ENCODE measurements around the gene E2F8.

The E2F8 gene

DNA sequence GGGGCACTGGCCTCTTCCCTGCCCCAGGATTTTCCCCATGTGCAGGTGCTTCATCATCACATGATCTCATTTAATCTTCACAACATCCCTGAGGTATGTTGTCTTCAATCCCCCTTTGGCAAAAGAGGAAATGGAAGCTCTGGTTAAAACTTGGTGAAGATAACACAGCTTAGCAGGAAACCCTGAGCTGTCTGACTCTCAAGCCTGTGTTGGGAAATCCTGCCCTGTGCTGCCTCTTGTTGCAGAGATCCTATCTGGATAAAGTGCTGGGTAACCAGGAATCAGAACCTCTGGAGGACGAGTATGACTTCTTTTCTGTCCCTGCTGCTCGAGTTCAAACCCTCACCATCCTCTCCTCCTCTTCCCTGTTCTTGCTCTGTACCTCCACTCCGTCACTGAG lies 13.1 kb upstream of the E2F8 start:
- Histone ChIP-seq H3K4me3 (ENCODE audit: low read depth in 1 of 5, low read length in 5 of 5) (no peak overlapping the region), H3K36me3 (ENCODE audit: control insufficient read depth in 5 of 5, insufficient read depth in 5 of 5, low read length in 5 of 5) (no peaks in the 10 kb centered on the region), H3K9me3 (ENCODE audit: control insufficient read depth in 5 of 5, low read length in 5 of 5) (no peaks in the 10 kb centered on the region), H3K27ac (ENCODE audit: low read depth, low read length) (no peak overlapping the region), H3K9ac (ENCODE audit: low read length in 5 of 5) (no peak overlapping the region), H3K27me3 (ENCODE audit: control insufficient read depth in 5 of 5, insufficient read depth in 4 of 5, low read length in 5 of 5) (peaks cover 0 to 3% (median 0%) of the 10 kb centered on the region in 5 donors), H3K4me1 (ENCODE audit: control insufficient read depth in 5 of 5, insufficient read depth in 5 of 5, low read length in 5 of 5) (no peaks in the 10 kb centered on the region)

DNA sequence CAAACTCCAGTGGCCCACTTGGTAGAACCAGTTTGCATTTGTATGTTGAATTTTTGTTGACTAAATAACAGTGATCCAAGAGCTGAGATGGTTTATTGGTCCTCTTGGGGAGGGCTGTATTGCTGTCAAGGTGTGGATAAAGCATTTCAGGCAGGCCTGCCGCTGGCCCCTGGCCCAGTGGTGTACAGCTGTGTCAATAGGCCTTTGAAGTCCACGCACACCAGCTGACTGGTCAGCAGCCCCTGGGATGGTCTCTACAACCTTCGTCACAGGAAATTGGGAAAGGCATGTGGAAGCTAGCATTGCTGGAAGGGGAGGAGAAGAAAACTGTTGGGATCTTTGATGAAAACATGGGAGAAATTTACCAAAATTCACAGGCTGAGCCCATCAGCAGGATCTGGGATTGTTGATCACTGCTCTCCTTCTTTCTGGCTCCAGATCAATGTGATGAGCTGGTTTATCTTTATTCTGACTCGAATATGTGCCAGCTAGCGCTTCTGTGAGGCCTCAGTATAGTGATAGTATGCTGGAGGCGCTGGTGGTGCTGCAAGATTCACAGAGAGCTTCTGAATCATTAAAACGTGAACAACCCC lies 12.5 kb upstream of the E2F8 start:
- Histone ChIP-seq H3K27me3 (ENCODE audit: control insufficient read depth in 5 of 5, insufficient read depth in 4 of 5, low read length in 5 of 5) (no peaks in the 10 kb centered on the region), H3K36me3 (ENCODE audit: control insufficient read depth in 5 of 5, insufficient read depth in 5 of 5, low read length in 5 of 5) (no peaks in the 10 kb centered on the region), H3K4me1 (ENCODE audit: control insufficient read depth in 5 of 5, insufficient read depth in 5 of 5, low read length in 5 of 5) (no peaks in the 10 kb centered on the region), H3K9ac (ENCODE audit: low read length in 5 of 5) (no peak overlapping the region), H3K27ac (ENCODE audit: low read depth, low read length) (no peak overlapping the region), H3K9me3 (ENCODE audit: control insufficient read depth in 5 of 5, low read length in 5 of 5) (no peaks in the 10 kb centered on the region), H3K4me3 (ENCODE audit: low read depth in 1 of 5, low read length in 5 of 5) (no peak overlapping the region)

DNA sequence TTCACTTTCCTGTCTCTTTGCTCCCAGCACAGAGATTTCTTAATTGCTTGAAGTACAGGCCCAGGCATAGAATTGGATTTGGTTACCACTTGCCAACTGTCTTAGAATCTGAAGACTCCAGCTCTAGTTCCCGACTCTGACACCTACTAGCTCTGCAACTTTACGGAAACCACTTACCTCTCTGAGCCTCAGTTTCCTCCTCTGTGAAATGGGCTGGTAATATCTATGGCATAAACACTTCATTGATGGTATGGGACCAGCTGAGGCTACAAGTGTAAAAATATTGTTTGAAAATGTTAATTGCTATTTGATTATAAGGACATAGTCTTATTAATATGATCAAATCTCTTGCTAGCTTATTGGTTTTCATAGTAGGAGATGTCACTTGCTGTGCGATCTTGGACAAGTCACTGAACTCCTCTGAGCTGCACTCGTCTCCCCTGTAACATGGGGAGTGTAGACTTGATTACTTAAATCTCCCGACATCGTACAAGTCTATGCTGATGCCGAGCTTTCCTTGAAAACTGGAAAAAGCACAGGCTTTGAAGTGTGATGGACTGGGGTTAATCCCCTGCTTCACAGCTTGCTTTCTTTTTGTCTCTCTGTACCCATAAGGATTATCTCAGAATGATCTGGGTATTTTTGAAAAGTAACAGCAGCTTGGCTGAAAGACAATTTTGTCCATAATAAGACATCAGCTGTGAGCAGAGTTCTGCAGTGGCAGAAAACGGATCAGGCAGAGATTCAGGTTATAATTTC lies 11.8 kb upstream of the E2F8 start:
- Histone ChIP-seq H3K27ac (ENCODE audit: low read depth, low read length) (no peak overlapping the region), H3K27me3 (ENCODE audit: control insufficient read depth in 5 of 5, insufficient read depth in 4 of 5, low read length in 5 of 5) (no peaks in the 10 kb centered on the region), H3K36me3 (ENCODE audit: control insufficient read depth in 5 of 5, insufficient read depth in 5 of 5, low read length in 5 of 5) (no peaks in the 10 kb centered on the region), H3K9me3 (ENCODE audit: control insufficient read depth in 5 of 5, low read length in 5 of 5) (no peaks in the 10 kb centered on the region), H3K4me3 (ENCODE audit: low read depth in 1 of 5, low read length in 5 of 5) (no peak overlapping the region), H3K4me1 (ENCODE audit: control insufficient read depth in 5 of 5, insufficient read depth in 5 of 5, low read length in 5 of 5) (no peaks in the 10 kb centered on the region), H3K9ac (ENCODE audit: low read length in 5 of 5) (no peak overlapping the region)

DNA sequence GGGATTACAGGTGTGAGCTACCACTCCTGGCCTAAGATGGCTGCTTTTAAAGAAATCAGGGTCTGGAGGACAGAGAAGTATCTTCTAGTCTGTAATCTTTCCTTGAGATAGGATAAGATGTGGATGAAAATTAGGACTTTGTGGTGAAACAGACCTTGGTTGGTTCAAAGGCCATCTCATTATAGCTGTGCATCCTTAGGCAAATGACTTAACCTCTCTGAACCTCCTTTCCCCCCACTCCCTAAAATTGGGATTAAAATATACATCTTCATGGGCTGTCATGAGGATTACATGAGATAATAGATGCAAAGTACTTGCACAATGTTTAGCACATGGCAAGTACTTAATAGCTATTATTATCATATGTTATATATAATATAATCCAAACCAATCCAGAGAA lies 10.8 kb upstream of the E2F8 start:
- Histone ChIP-seq H3K36me3 (ENCODE audit: control insufficient read depth in 5 of 5, insufficient read depth in 5 of 5, low read length in 5 of 5) (no peaks in the 10 kb centered on the region), H3K27me3 (ENCODE audit: control insufficient read depth in 5 of 5, insufficient read depth in 4 of 5, low read length in 5 of 5) (no peaks in the 10 kb centered on the region), H3K27ac (ENCODE audit: low read depth, low read length) (no peak overlapping the region), H3K4me1 (ENCODE audit: control insufficient read depth in 5 of 5, insufficient read depth in 5 of 5, low read length in 5 of 5) (no peaks in the 10 kb centered on the region), H3K4me3 (ENCODE audit: low read depth in 1 of 5, low read length in 5 of 5) (no peak overlapping the region), H3K9ac (ENCODE audit: low read length in 5 of 5) (no peak overlapping the region), H3K9me3 (ENCODE audit: control insufficient read depth in 5 of 5, low read length in 5 of 5) (no peaks in the 10 kb centered on the region)

DNA sequence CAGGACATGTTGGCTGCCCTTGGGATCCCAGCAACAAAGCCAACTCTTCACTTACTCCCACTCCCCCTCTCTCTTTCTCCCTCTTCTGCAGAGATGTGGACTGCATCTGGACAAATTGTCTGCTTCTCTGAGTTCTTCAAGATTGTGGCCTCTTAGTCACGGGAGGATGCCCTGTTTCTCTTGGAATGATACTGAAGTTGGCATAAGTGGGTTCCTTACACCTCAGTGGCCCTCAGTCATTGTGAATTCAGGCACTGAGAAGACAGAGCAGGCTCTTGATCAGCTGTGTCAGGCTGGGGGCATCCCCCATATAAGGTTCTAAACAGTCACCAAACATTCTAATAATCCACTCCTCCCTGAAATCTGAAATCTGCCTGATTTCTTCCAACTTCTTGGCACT lies 6.1 kb upstream of the E2F8 start:
- no peaks in the 10 kb centered on the region for H3K36me3 ChIP-seq (ENCODE audit: control insufficient read depth in 5 of 5, insufficient read depth in 5 of 5, low read length in 5 of 5)
- no peaks in the 10 kb centered on the region for H3K9me3 ChIP-seq (ENCODE audit: control insufficient read depth in 5 of 5, low read length in 5 of 5)
- H3K27ac ChIP-seq (ENCODE audit: low read depth, low read length) = no peak overlapping the region
- no peak overlapping the region for H3K4me3 ChIP-seq (ENCODE audit: low read depth in 1 of 5, low read length in 5 of 5)
- H3K9ac ChIP-seq (ENCODE audit: low read length in 5 of 5) = no peak overlapping the region
- peaks cover 2 to 9% (median 8%) of the 10 kb centered on the region in 5 donors for H3K4me1 ChIP-seq (ENCODE audit: control insufficient read depth in 5 of 5, insufficient read depth in 5 of 5, low read length in 5 of 5)
- H3K27me3 ChIP-seq (ENCODE audit: control insufficient read depth in 5 of 5, insufficient read depth in 4 of 5, low read length in 5 of 5) = peaks cover 4 to 23% (median 21%) of the 10 kb centered on the region in 5 donors

DNA sequence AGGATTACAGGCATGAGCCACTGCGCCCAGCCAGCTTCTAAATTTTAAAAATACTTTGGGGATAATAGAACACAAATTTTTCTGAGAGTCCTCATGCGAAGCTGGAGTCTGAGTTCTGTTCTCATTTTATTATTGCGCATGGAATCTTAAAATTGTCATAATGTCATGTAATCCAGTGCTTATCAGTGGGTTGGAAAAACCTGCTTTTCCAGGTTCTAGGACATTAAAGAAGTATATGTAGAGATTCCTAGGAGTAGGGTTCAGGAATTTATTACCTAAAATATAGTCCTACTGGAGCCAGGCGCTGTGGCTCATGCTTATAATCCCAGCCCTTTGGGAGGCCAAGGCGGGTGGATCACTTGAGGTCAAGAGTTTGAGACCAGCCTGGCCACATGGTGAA lies 4.6 kb upstream of the E2F8 start:
- H3K27ac ChIP-seq (ENCODE audit: low read depth, low read length) = no peak overlapping the region
- peaks cover 2 to 21% (median 19%) of the 10 kb centered on the region in 5 donors for H3K4me1 ChIP-seq (ENCODE audit: control insufficient read depth in 5 of 5, insufficient read depth in 5 of 5, low read length in 5 of 5)
- H3K27me3 ChIP-seq (ENCODE audit: control insufficient read depth in 5 of 5, insufficient read depth in 4 of 5, low read length in 5 of 5) = peaks cover 4 to 28% (median 24%) of the 10 kb centered on the region in 5 donors
- no peaks in the 10 kb centered on the region for H3K9me3 ChIP-seq (ENCODE audit: control insufficient read depth in 5 of 5, low read length in 5 of 5)
- no peak overlapping the region for H3K9ac ChIP-seq (ENCODE audit: low read length in 5 of 5)
- no peaks in the 10 kb centered on the region for H3K36me3 ChIP-seq (ENCODE audit: control insufficient read depth in 5 of 5, insufficient read depth in 5 of 5, low read length in 5 of 5)
- no peak overlapping the region for H3K4me3 ChIP-seq (ENCODE audit: low read depth in 1 of 5, low read length in 5 of 5)

DNA sequence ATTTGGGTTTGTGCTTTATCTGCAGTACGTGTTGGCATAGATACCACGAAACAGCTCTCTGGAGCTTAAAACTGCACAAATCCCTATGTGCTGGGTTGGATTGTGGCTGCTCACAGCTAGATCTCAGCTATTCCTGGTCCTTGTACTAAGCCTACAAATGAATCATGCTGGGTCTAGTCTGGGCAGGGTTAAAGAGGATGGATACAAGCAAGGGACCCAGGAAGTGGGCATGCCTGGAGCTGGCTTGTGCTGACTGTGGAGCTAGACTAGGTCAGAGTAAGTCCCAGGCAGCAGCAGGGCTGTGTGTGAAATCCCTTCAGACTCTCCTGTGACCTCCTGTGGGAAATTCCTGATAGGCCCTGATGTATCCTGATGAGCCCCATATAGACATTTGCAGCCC lies 3.9 kb upstream of the E2F8 start:
- Histone ChIP-seq H3K9ac (ENCODE audit: low read length in 5 of 5) (no peak overlapping the region), H3K36me3 (ENCODE audit: control insufficient read depth in 5 of 5, insufficient read depth in 5 of 5, low read length in 5 of 5) (no peaks in the 10 kb centered on the region), H3K27me3 (ENCODE audit: control insufficient read depth in 5 of 5, insufficient read depth in 4 of 5, low read length in 5 of 5) (peaks cover 4 to 32% (median 26%) of the 10 kb centered on the region in 5 donors), H3K4me3 (ENCODE audit: low read depth in 1 of 5, low read length in 5 of 5) (no peak overlapping the region), H3K9me3 (ENCODE audit: control insufficient read depth in 5 of 5, low read length in 5 of 5) (no peaks in the 10 kb centered on the region), H3K4me1 (ENCODE audit: control insufficient read depth in 5 of 5, insufficient read depth in 5 of 5, low read length in 5 of 5) (peaks cover 5 to 23% (median 22%) of the 10 kb centered on the region in 5 donors), H3K27ac (ENCODE audit: low read depth, low read length) (no peak overlapping the region)

DNA sequence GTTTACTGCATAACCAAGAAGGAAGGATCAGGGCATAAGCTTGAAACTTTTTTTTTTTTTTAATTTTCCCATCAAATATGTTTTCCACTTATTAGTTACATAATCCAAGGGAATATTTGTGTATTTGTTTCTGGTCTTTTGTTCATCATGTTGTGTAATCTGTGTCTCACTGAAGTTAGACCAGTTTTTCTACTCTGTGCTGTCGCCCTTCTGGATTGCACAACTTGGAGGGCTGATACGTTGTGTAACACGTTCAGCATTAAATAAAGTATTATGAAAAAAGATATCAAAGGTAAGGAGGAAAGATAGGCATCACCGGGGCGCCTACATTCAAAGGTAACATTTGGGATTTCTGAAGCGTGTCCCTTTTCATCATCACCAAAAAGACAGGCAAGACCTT lies 3.3 kb upstream of the E2F8 start:
- Histone ChIP-seq H3K4me3 (ENCODE audit: low read depth in 1 of 5, low read length in 5 of 5) (no peak overlapping the region), H3K9me3 (ENCODE audit: control insufficient read depth in 5 of 5, low read length in 5 of 5) (no peaks in the 10 kb centered on the region), H3K9ac (ENCODE audit: low read length in 5 of 5) (no peak overlapping the region), H3K36me3 (ENCODE audit: control insufficient read depth in 5 of 5, insufficient read depth in 5 of 5, low read length in 5 of 5) (no peaks in the 10 kb centered on the region), H3K4me1 (ENCODE audit: control insufficient read depth in 5 of 5, insufficient read depth in 5 of 5, low read length in 5 of 5) (peaks cover 5 to 23% (median 22%) of the 10 kb centered on the region in 5 donors), H3K27ac (ENCODE audit: low read depth, low read length) (no peak overlapping the region), H3K27me3 (ENCODE audit: control insufficient read depth in 5 of 5, insufficient read depth in 4 of 5, low read length in 5 of 5) (peaks cover 4 to 35% (median 29%) of the 10 kb centered on the region in 5 donors)

DNA sequence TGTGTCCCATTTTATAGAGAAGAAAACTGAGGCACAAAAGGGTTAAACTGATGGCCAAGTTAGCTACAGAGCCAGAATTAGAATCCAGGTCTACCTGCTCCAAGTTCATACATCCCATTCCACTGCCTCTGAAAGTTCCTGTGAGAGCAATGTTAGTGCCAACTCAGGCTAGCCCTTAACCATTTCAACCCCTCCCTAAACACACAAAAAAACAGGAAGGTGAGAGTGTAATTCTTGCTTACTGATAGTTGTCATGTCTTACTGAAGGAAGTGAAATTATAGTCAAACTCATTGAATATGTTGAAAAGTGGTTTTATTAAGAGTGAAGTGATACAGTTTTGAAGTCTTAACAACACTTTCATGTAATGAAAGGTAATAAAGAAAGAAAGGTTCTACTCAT lies 2.9 kb upstream of the E2F8 start:
- H3K4me3 ChIP-seq (ENCODE audit: low read depth in 1 of 5, low read length in 5 of 5) = no peak overlapping the region
- H3K36me3 ChIP-seq (ENCODE audit: control insufficient read depth in 5 of 5, insufficient read depth in 5 of 5, low read length in 5 of 5) = no peaks in the 10 kb centered on the region
- peaks cover 4 to 39% (median 32%) of the 10 kb centered on the region in 5 donors for H3K27me3 ChIP-seq (ENCODE audit: control insufficient read depth in 5 of 5, insufficient read depth in 4 of 5, low read length in 5 of 5)
- no peaks in the 10 kb centered on the region for H3K9me3 ChIP-seq (ENCODE audit: control insufficient read depth in 5 of 5, low read length in 5 of 5)
- H3K4me1 ChIP-seq (ENCODE audit: control insufficient read depth in 5 of 5, insufficient read depth in 5 of 5, low read length in 5 of 5) = peaks cover 5 to 23% (median 22%) of the 10 kb centered on the region in 5 donors
- no peak overlapping the region for H3K27ac ChIP-seq (ENCODE audit: low read depth, low read length)
- H3K9ac ChIP-seq (ENCODE audit: low read length in 5 of 5) = no peak overlapping the region

DNA sequence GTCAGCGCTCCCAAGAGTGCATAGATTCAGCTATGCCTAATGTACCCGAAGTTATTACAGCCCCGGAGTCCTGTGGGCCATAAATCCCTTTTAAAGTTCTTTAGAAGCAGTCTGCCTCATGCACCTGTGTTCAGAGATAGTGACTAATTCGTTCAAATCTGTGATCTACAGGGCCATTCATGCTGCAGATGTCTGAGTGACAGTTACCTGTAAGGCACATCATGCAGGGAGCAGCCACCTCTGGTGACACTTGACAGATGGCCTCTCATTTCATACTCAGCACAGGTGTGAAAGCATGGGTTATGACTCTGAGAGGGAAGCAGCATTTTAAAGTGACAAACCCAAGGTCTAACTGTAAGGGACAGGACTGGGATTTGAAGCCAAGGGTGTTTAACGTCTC lies 2.4 kb upstream of the E2F8 start:
- Histone ChIP-seq H3K9ac (ENCODE audit: low read length in 5 of 5) (no peak overlapping the region), H3K4me3 (ENCODE audit: low read depth in 1 of 5, low read length in 5 of 5) (no peak overlapping the region), H3K36me3 (ENCODE audit: control insufficient read depth in 5 of 5, insufficient read depth in 5 of 5, low read length in 5 of 5) (no peaks in the 10 kb centered on the region), H3K27me3 (ENCODE audit: control insufficient read depth in 5 of 5, insufficient read depth in 4 of 5, low read length in 5 of 5) (peaks cover 4 to 39% (median 32%) of the 10 kb centered on the region in 5 donors), H3K4me1 (ENCODE audit: control insufficient read depth in 5 of 5, insufficient read depth in 5 of 5, low read length in 5 of 5) (peaks cover 5 to 23% (median 22%) of the 10 kb centered on the region in 5 donors), H3K27ac (ENCODE audit: low read depth, low read length) (no peak overlapping the region), H3K9me3 (ENCODE audit: control insufficient read depth in 5 of 5, low read length in 5 of 5) (no peaks in the 10 kb centered on the region)
